IPS DF 6.9 (cell line): Measurements from ENCODE around the gene IGSF3.

Experiments
- DNase-seq: peaks from one replicate; pipeline ENCODE4 v3.0.0-alpha.2; 2013; ENCODE audit warnings: low read depth, low spot score
- H3K27ac ChIP-seq: one replicate; pipeline ENCODE4 v1.5.1; 2013; ENCODE audit warnings: low read length, control low read depth
- H3K27me3 ChIP-seq: 2 replicates; pipeline ENCODE4 v1.6.1; 2013; ENCODE audit warnings: mild to moderate bottlenecking, low read length; ENCODE audit not compliant: control insufficient read depth, insufficient read depth
- H3K36me3 ChIP-seq: 2 replicates; pipeline ENCODE4 v1.6.1; 2013; ENCODE audit warnings: low read length; ENCODE audit not compliant: control insufficient read depth, insufficient read depth
- H3K4me1 ChIP-seq: 2 replicates; pipeline ENCODE4 v1.6.1; 2013; ENCODE audit warnings: low read length; ENCODE audit not compliant: control insufficient read depth, insufficient read depth
- H3K4me3 ChIP-seq: 2 replicates; pipeline ENCODE4 v1.5.1; 2013; ENCODE audit warnings: mild to moderate bottlenecking, low read length
- H3K9me3 ChIP-seq: 2 replicates; pipeline ENCODE4 v1.6.1; 2013; ENCODE audit warnings: low read length, inconsistent platforms; ENCODE audit not compliant: control insufficient read depth, insufficient read depth
- WGBS: extraction: QIAGEN DNeasy Blood & Tissue Kit; methylation state at CpG from one replicate; pipeline ENCODE4 v1.1.7; 2013; ENCODE audit warnings: mixed read lengths, missing lambda C conversion rate; ENCODE audit not compliant: insufficient read length, insufficient coverage; 5-methylcytosine and 5-hydroxymethylcytosine counted together

IGSF3 gene

GRCh38 chr1:116676291-116676690 is 8.8 kb upstream of the IGSF3 start:
- H3K36me3 ChIP-seq: no peaks in the 10 kb centered on the region
- WGBS: no CpG with 5 or more reads among the region's 2 CpGs
- H3K27ac ChIP-seq: no peak overlapping the region
- no peak for DNase-seq
- no peaks in the 10 kb centered on the region for H3K9me3 ChIP-seq
- H3K27me3 ChIP-seq: no peaks in the 10 kb centered on the region
- no peak overlapping the region for H3K4me3 ChIP-seq
- no peaks in the 10 kb centered on the region for H3K4me1 ChIP-seq

GRCh38 chr1:116674751-116675150 is 7.2 kb upstream of the IGSF3 start:
- no peaks in the 10 kb centered on the region for H3K4me1 ChIP-seq

GRCh38 chr1:116674011-116674531 is 6.5 kb upstream of the IGSF3 start:
- Histone ChIP-seq H3K27ac (no peak overlapping the region), H3K27me3 (no peaks in the 10 kb centered on the region), H3K9me3 (no peaks in the 10 kb centered on the region), H3K36me3 (no peaks in the 10 kb centered on the region), H3K4me1 (no peaks in the 10 kb centered on the region), H3K4me3 (no peak overlapping the region)
- no CpG with 5 or more reads among the region's 5 CpGs for WGBS
- no peak for DNase-seq

More at GRCh38 chr1:116674751-116675150, 7.2 kb upstream of the IGSF3 start:
- no CpG with 5 or more reads among the region's 2 CpGs for WGBS
- H3K9me3 ChIP-seq: no peaks in the 10 kb centered on the region
- no peaks in the 10 kb centered on the region for H3K36me3 ChIP-seq
- DNase-seq: no peak
- H3K27ac ChIP-seq: no peak overlapping the region
- H3K4me3 ChIP-seq: no peak overlapping the region
- H3K27me3 ChIP-seq: no peaks in the 10 kb centered on the region

- no CpG with 5 or more reads among the region's 2 CpGs for WGBS
- no peak overlapping the region for H3K27ac ChIP-seq
- no peaks in the 10 kb centered on the region for H3K9me3 ChIP-seq
- no peaks in the 10 kb centered on the region for H3K36me3 ChIP-seq
- no peaks in the 10 kb centered on the region for H3K27me3 ChIP-seq
- H3K4me1 ChIP-seq: no peaks in the 10 kb centered on the region
- no peak overlapping the region for H3K4me3 ChIP-seq
- DNase-seq: no peak
Measured at GRCh38 chr1:116671912-116672311, 4.4 kb upstream of the IGSF3 start.

- H3K36me3 ChIP-seq: no peaks in the 10 kb centered on the region
- no peaks in the 10 kb centered on the region for H3K4me1 ChIP-seq
- DNase-seq: no peak
- no peak overlapping the region for H3K4me3 ChIP-seq
- H3K27me3 ChIP-seq: no peaks in the 10 kb centered on the region
- H3K9me3 ChIP-seq: no peaks in the 10 kb centered on the region
- WGBS: no CpG with 5 or more reads among the region's 7 CpGs
- H3K27ac ChIP-seq: no peak overlapping the region
Measured at GRCh38 chr1:116671072-116671760, 3.7 kb upstream of the IGSF3 start.

- no CpG with 5 or more reads among the region's 7 CpGs for WGBS
- no peak overlapping the region for H3K27ac ChIP-seq
- H3K27me3 ChIP-seq: no peaks in the 10 kb centered on the region
- H3K9me3 ChIP-seq: no peaks in the 10 kb centered on the region
- H3K4me1 ChIP-seq: no peaks in the 10 kb centered on the region
- DNase-seq: no peak
- no peaks in the 10 kb centered on the region for H3K36me3 ChIP-seq
- H3K4me3 ChIP-seq: no peak overlapping the region; the same call in 1 of the 2 replicates
Measured at GRCh38 chr1:116668277-116668676, 744 bp upstream of the IGSF3 start.

GRCh38 chr1:116667078-116667574 is 407 bp downstream of the IGSF3 start:
- Histone ChIP-seq H3K4me3 (peak overlapping the region; percentile 49; the same call in 1 of the 2 replicates), H3K4me1 (no peaks in the 10 kb centered on the region), H3K27me3 (no peaks in the 10 kb centered on the region), H3K9me3 (no peaks in the 10 kb centered on the region), H3K36me3 (no peaks in the 10 kb centered on the region), H3K27ac (no peak overlapping the region)
- no CpG with 5 or more reads among the region's 45 CpGs for WGBS
- no peak for DNase-seq

GRCh38 chr1:116666187-116667077 is 1.1 kb downstream of the IGSF3 start:
- H3K9me3 ChIP-seq: no peaks in the 10 kb centered on the region
- H3K27ac ChIP-seq: no peak overlapping the region
- H3K4me3 ChIP-seq: peak overlapping the region; percentile 49; the same call in 1 of the 2 replicates
- DNase-seq: no peak
- H3K36me3 ChIP-seq: no peaks in the 10 kb centered on the region
- no peaks in the 10 kb centered on the region for H3K4me1 ChIP-seq
- no peaks in the 10 kb centered on the region for H3K27me3 ChIP-seq
- WGBS: no CpG with 5 or more reads among the region's 28 CpGs

GRCh38 chr1:116664978-116665371 is 2.6 kb downstream of the IGSF3 start:
- H3K4me3 ChIP-seq: no peak overlapping the region
- no peaks in the 10 kb centered on the region for H3K27me3 ChIP-seq
- no peaks in the 10 kb centered on the region for H3K36me3 ChIP-seq
- no peaks in the 10 kb centered on the region for H3K4me1 ChIP-seq
- DNase-seq: no peak
- no peaks in the 10 kb centered on the region for H3K9me3 ChIP-seq
- no CpG with 5 or more reads among the region's 4 CpGs for WGBS
- no peak overlapping the region for H3K27ac ChIP-seq

- H3K27ac ChIP-seq: no peak overlapping the region
- H3K9me3 ChIP-seq: no peaks in the 10 kb centered on the region
- no peaks in the 10 kb centered on the region for H3K4me1 ChIP-seq
- H3K36me3 ChIP-seq: no peaks in the 10 kb centered on the region
- no CpG with 5 or more reads among the region's 5 CpGs for WGBS
- no peaks in the 10 kb centered on the region for H3K27me3 ChIP-seq
- no peak for DNase-seq
- H3K4me3 ChIP-seq: no peak overlapping the region
Measured at GRCh38 chr1:116664366-116664977, 3.1 kb downstream of the IGSF3 start.
